Activated CD4-positive, alpha-beta T cell treated with anti-CD3 and anti-CD28 coated beads, Interleukin-2, amount 50 U/mL, for 4 hours (primary cell): ENCODE data around the gene STK32B.
"Not testable (repeated sequence)": the region's sequence is repeated elsewhere in the genome, so short reads cannot be mapped to it uniquely, and the experiment has no call there.

Experiments
- DNase-seq, 2 experiments: peaks; one replicate each; pipeline ENCODE4 v3.0.0-alpha.2; 2020

The STK32B gene

GRCh38 chr4:5165420-5166369 lies 114.4 kb downstream of the STK32B start:
- no peak for DNase-seq

GRCh38 chr4:5166377-5166776 lies 115.1 kb downstream of the STK32B start:
- DNase-seq, result no peak

GRCh38 chr4:5168891-5169290 lies 117.6 kb downstream of the STK32B start:
- no peak for DNase-seq

- not testable (repeated sequence) for DNase-seq
Observed at GRCh38 chr4:5175836-5176235, 124.6 kb downstream of the STK32B start.

GRCh38 chr4:5184606-5185005 lies 133.3 kb downstream of the STK32B start:
- no peak for DNase-seq

- no peak for DNase-seq
Observed at GRCh38 chr4:5185551-5185950, 134.3 kb downstream of the STK32B start.

GRCh38 chr4:5186271-5187064 lies 135.2 kb downstream of the STK32B start:
- no peak for DNase-seq

- no peak for DNase-seq
Observed at GRCh38 chr4:5188130-5188529, 136.8 kb downstream of the STK32B start.

GRCh38 chr4:5191831-5192230 lies 140.6 kb downstream of the STK32B start:
- DNase-seq, result no peak

- no peak for DNase-seq
Observed at GRCh38 chr4:5192271-5192670, 141.0 kb downstream of the STK32B start.

- no peak for DNase-seq
Observed at GRCh38 chr4:5192678-5193077, 141.4 kb downstream of the STK32B start.

- DNase-seq, result no peak
Observed at GRCh38 chr4:5198656-5199541, 147.6 kb downstream of the STK32B start.

- DNase-seq, result no peak
Observed at GRCh38 chr4:5199912-5200311, 148.6 kb downstream of the STK32B start.

- no peak for DNase-seq
Observed at GRCh38 chr4:5200513-5200912, 149.2 kb downstream of the STK32B start.

- DNase-seq, result no peak
Observed at GRCh38 chr4:5203309-5203992, 152.2 kb downstream of the STK32B start.

GRCh38 chr4:5203993-5204310 lies 152.7 kb downstream of the STK32B start:
- no peak for DNase-seq

GRCh38 chr4:5204781-5205180 lies 153.5 kb downstream of the STK32B start:
- DNase-seq, result no peak

GRCh38 chr4:5206016-5206790 lies 154.9 kb downstream of the STK32B start:
- no peak for DNase-seq

GRCh38 chr4:5209862-5210261 lies 158.6 kb downstream of the STK32B start:
- DNase-seq, result no peak

- DNase-seq, result no peak
Observed at GRCh38 chr4:5211282-5211839, 160.1 kb downstream of the STK32B start.
